ENCODE results near the gene POU6F2.

GRCh38 chr7:39321909-39322498, 344.3 kb downstream of the POU6F2 start:
- TF ChIP-seq CTCF (IDR thresholded peaks at IDR 0.05) (no peak), POLR2AphosphoS5 (IDR thresholded peaks at IDR 0.05; ENCODE audit: low read depth, low read length) (no peak), TCF7L2 (IDR thresholded peaks at IDR 0.05; ENCODE audit: low read depth, low read length) (no peak)
- TF ChIP-seq, protein P1, sequence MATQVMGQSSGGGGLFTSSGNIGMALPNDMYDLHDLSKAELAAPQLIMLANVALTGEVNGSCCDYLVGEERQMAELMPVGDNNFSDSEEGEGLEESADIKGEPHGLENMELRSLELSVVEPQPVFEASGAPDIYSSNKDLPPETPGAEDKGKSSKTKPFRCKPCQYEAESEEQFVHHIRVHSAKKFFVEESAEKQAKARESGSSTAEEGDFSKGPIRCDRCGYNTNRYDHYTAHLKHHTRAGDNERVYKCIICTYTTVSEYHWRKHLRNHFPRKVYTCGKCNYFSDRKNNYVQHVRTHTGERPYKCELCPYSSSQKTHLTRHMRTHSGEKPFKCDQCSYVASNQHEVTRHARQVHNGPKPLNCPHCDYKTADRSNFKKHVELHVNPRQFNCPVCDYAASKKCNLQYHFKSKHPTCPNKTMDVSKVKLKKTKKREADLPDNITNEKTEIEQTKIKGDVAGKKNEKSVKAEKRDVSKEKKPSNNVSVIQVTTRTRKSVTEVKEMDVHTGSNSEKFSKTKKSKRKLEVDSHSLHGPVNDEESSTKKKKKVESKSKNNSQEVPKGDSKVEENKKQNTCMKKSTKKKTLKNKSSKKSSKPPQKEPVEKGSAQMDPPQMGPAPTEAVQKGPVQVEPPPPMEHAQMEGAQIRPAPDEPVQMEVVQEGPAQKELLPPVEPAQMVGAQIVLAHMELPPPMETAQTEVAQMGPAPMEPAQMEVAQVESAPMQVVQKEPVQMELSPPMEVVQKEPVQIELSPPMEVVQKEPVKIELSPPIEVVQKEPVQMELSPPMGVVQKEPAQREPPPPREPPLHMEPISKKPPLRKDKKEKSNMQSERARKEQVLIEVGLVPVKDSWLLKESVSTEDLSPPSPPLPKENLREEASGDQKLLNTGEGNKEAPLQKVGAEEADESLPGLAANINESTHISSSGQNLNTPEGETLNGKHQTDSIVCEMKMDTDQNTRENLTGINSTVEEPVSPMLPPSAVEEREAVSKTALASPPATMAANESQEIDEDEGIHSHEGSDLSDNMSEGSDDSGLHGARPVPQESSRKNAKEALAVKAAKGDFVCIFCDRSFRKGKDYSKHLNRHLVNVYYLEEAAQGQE (IDR thresholded peaks at IDR 0.05; ENCODE audit: insufficient read depth in 1 of 2, low read depth in 2 of 2, low read length in 1 of 2), result no peak
